H1 (cell line): ENCODE measurements around the gene CD200. TPM values are rescaled to one million over a fixed set of nuclear protein-coding genes. Genes with fewer than 3 reads are reported as not detected.

ENCODE experiments used
- CTCF ChIA-PET: fragments of 300-600 bp; sonication (Branson Sonifier 250); formaldehyde crosslinking; loops from one replicate; lab custom pipeline; 2021; ENCODE audit not compliant: partially characterized antibody; lab: Charles Lee
- POLR2A ChIA-PET: fragments of 300-600 bp; sonication (Branson Sonifier 250); formaldehyde crosslinking; loops from one replicate; lab custom pipeline; 2021; ENCODE audit warnings: inconsistent platforms; ENCODE audit not compliant: partially characterized antibody; lab: Charles Lee
- DNase-seq, 2 experiments: peaks; one replicate each; pipeline versions ENCODE4 v3.0.0 to v3.0.0-alpha.2; 2010 to 2022; ENCODE audit warnings: low spot score in 2 of 2, low read depth in 1 of 2, mixed read lengths in 1 of 2
- FAIRE-seq: peaks from 2 replicates; lab custom pipeline; 2011; peaks lifted over from hg19 to GRCh38; lab: Jason Lieb, UNC
- H2AFZ ChIP-seq: 2 replicates; pipeline ENCODE4 v1.8.1; 2012; ENCODE audit warnings: low read length, inconsistent platforms
- H2AK5ac ChIP-seq: 2 replicates; pipeline ENCODE4 v1.6.1; 2013; ENCODE audit warnings: low read depth, low read length
- H2BK120ac ChIP-seq: replicated peaks from 2 replicates; pipeline ENCODE3; 2013; ENCODE audit warnings: low read depth, low read length, inconsistent platforms
- H2BK12ac ChIP-seq: 2 replicates; pipeline ENCODE4 v1.6.1; 2013; ENCODE audit warnings: low read depth, low read length
- H2BK15ac ChIP-seq: 2 replicates; pipeline ENCODE4 v1.6.1; 2013; ENCODE audit warnings: low read length
- H2BK20ac ChIP-seq: 2 replicates; pipeline ENCODE4 v1.6.1; 2013; ENCODE audit warnings: low read length
- H2BK5ac ChIP-seq: 2 replicates; pipeline ENCODE4 v1.6.1; 2013; ENCODE audit warnings: low read depth, low read length
- H3K14ac ChIP-seq: 2 replicates; pipeline ENCODE4 v1.6.1; 2013; ENCODE audit warnings: inconsistent platforms; ENCODE audit not compliant: insufficient read length
- H3K18ac ChIP-seq: 2 replicates; pipeline ENCODE4 v1.6.1; 2013; ENCODE audit warnings: low read length; ENCODE audit errors: extremely low read depth
- H3K23ac ChIP-seq: 2 replicates; pipeline ENCODE4 v1.6.1; 2013; ENCODE audit warnings: inconsistent platforms; ENCODE audit not compliant: insufficient read length
- H3K23me2 ChIP-seq: 2 replicates; pipeline ENCODE4 v1.6.1; 2013; ENCODE audit warnings: low read depth, low read length
- H3K27ac ChIP-seq: 2 replicates; pipeline ENCODE4 v1.6.1; 2011; ENCODE audit warnings: low read depth, low read length, inconsistent platforms
- H3K27me3 ChIP-seq, 4 experiments: replicated peaks in 1 of 4; 1 replicate in 1 of 4; 2 replicates in 3 of 4; pipeline versions ENCODE4 v1.6.1 to v1.8.1; 2011 to 2013; ENCODE audit warnings: low read length in 3 of 4, mild to moderate bottlenecking in 3 of 4, inconsistent platforms in 2 of 4, mixed read lengths in 2 of 4, moderate library complexity in 1 of 4; ENCODE audit not compliant: control insufficient read depth in 3 of 4, insufficient read depth in 3 of 4; ENCODE audit errors: extremely low read depth in 1 of 4
- H3K36me3 ChIP-seq, 4 experiments: 2 replicates each; pipeline versions ENCODE4 v1.6.1 to v1.8.1; 2011 to 2013; ENCODE audit warnings: mild to moderate bottlenecking in 4 of 4, low read length in 3 of 4, moderate library complexity in 2 of 4, control low read depth in 1 of 4, inconsistent platforms in 1 of 4; ENCODE audit not compliant: insufficient read depth in 4 of 4, control insufficient read depth in 2 of 4
- H3K4ac ChIP-seq: replicated peaks from 2 replicates; pipeline ENCODE3; 2013; ENCODE audit warnings: low read length, low read depth, mixed read lengths, inconsistent platforms; ENCODE audit not compliant: insufficient read length
- H3K4me1 ChIP-seq, 4 experiments: replicated peaks in 1 of 4; 1 replicate in 1 of 4; 2 replicates in 3 of 4; pipeline versions ENCODE4 v1.6.1 to v1.8.1; 2011 to 2013; ENCODE audit warnings: low read length in 3 of 4, inconsistent platforms in 2 of 4, mixed read lengths in 1 of 4; ENCODE audit not compliant: insufficient read depth in 4 of 4, control insufficient read depth in 3 of 4
- H3K4me2 ChIP-seq, 2 experiments: 2 replicates each; pipeline versions ENCODE4 v1.6.1 to v1.8.1; 2011 to 2013; ENCODE audit warnings: low read depth in 2 of 2, low read length in 2 of 2, control low read depth in 1 of 2, inconsistent platforms in 1 of 2, mild to moderate bottlenecking in 1 of 2; ENCODE audit not compliant: insufficient read depth in 1 of 2
- H3K4me3 ChIP-seq, 4 experiments: fragments of 200-600, 300-600 bp in 1 of 4; sonication (generic), shearing (Covaris generic), sonication (Bioruptor Twin) in 1 of 4; 2 replicates each; pipeline versions ENCODE4 v1.5.1 to v1.8.1; 2011 to 2016; ENCODE audit warnings: low read length in 4 of 4, low read depth in 3 of 4, control low read depth in 2 of 4, inconsistent platforms in 2 of 4, mild to moderate bottlenecking in 2 of 4, mixed read lengths in 1 of 4, moderate library complexity in 1 of 4; ENCODE audit not compliant: insufficient read depth in 2 of 4; ENCODE audit errors: extremely low read depth in 1 of 4
- H3K56ac ChIP-seq: replicated peaks from 2 replicates; pipeline ENCODE3; 2013; ENCODE audit warnings: low read depth, mild to moderate bottlenecking, mixed read lengths, low read length, inconsistent platforms; ENCODE audit not compliant: insufficient read length
- H3K79me1 ChIP-seq: 2 replicates; pipeline ENCODE4 v1.6.1; 2013; ENCODE audit warnings: low read depth, low read length, control low read depth
- H3K79me2 ChIP-seq, 2 experiments: 2 replicates each; pipeline versions ENCODE4 v1.6.1 to v1.8.1; 2012 to 2013; ENCODE audit warnings: low read length in 2 of 2, mild to moderate bottlenecking in 2 of 2, inconsistent platforms in 1 of 2; ENCODE audit not compliant: insufficient read depth in 2 of 2, control insufficient read depth in 1 of 2
- H3K9ac ChIP-seq, 4 experiments: replicated peaks in 1 of 4; 1 replicate in 1 of 4; 2 replicates in 3 of 4; pipeline versions ENCODE4 v1.6.1 to v1.8.1; 2011 to 2013; ENCODE audit warnings: low read depth in 3 of 4, low read length in 3 of 4, control low read depth in 2 of 4, mild to moderate bottlenecking in 2 of 4, moderate library complexity in 2 of 4, inconsistent platforms in 1 of 4; ENCODE audit errors: extremely low read depth in 1 of 4
- H3K9me3 ChIP-seq, 2 experiments: 2 replicates each; pipeline versions ENCODE4 v1.6.1 to v1.8.1; 2012 to 2013; ENCODE audit warnings: mild to moderate bottlenecking in 2 of 2, moderate library complexity in 2 of 2, control low read depth in 1 of 2, inconsistent platforms in 1 of 2, low read depth in 1 of 2, low read length in 1 of 2, mixed read lengths in 1 of 2; ENCODE audit not compliant: insufficient read depth in 2 of 2
- H4K20me1 ChIP-seq, 2 experiments: replicated peaks in 1 of 2; 2 replicates each; pipeline versions ENCODE3 to v1.8.1; 2011 to 2013; ENCODE audit warnings: inconsistent platforms in 2 of 2, low read length in 2 of 2, mild to moderate bottlenecking in 1 of 2; ENCODE audit not compliant: insufficient read depth in 2 of 2, control insufficient read depth in 1 of 2
- H4K5ac ChIP-seq: 2 replicates; pipeline ENCODE4 v1.6.1; 2013; ENCODE audit warnings: low read length, low read depth, mixed read lengths, inconsistent platforms; ENCODE audit not compliant: insufficient read length
- H4K8ac ChIP-seq: 2 replicates; pipeline ENCODE4 v1.8.0; 2013; ENCODE audit warnings: mild to moderate bottlenecking, moderate library complexity, low read length, inconsistent platforms; ENCODE audit not compliant: insufficient read depth; ENCODE audit errors: extremely low read depth
- H4K91ac ChIP-seq: replicated peaks from 2 replicates; pipeline ENCODE3; 2013; ENCODE audit warnings: low read length, mixed read lengths, inconsistent platforms; ENCODE audit not compliant: insufficient read length
- HDAC2 ChIP-seq, 2 experiments: fragments of 300-600 bp in 1 of 2; sonication (generic) in 1 of 2; IDR thresholded peaks; 2 replicates each; pipeline ENCODE4 v1.6.1; 2011 to 2012; ENCODE audit warnings: low read depth in 2 of 2, low read length in 2 of 2, mild to moderate bottlenecking in 2 of 2, moderate library complexity in 2 of 2, borderline replicate concordance in 1 of 2, inconsistent platforms in 1 of 2
- RFX5 ChIP-seq: IDR thresholded peaks from 2 replicates; pipeline ENCODE4 v1.6.1; 2011; ENCODE audit warnings: low read depth, low read length, improper control_type of control experiment, borderline replicate concordance
- WGBS, 2 experiments: shearing (Covaris generic) in 1 of 2; methylation state at CpG; one replicate each; pipeline versions ENCODE4 v1.1.6 to v1.1.7; 2013 to 2015; ENCODE audit warnings: low lambda C conversion rate in 2 of 2, mixed read lengths in 2 of 2, inconsistent platforms in 1 of 2, low coverage in 1 of 2, missing lambda C conversion rate in 1 of 2; ENCODE audit not compliant: insufficient replicate concordance in 2 of 2, insufficient coverage in 1 of 2, insufficient read length in 1 of 2; ENCODE audit errors: extremely low coverage in 1 of 2, missing lambda C conversion rate in 1 of 2; 5-methylcytosine and 5-hydroxymethylcytosine counted together
- polyA plus RNA-seq, 7 experiments: library from polyadenylated mRNA; depleted of rRNA in 3 of 7; stranded (reverse) in 5 of 7; unstranded in 2 of 7; fragments of >200 nt in 5 of 7; fragments of 200-250 nt in 2 of 7; gene quantifications; 1 replicate in 5 of 7; 2 replicates in 1 of 7; 4 replicates in 1 of 7; pipeline versions ENCODE4 v1.2.1 to v1.2.3, GENCODE V29; 2011 to 2013; ENCODE audit warnings: missing spikeins in 2 of 7, mixed read lengths in 2 of 7
- total RNA-seq: library from RNA; stranded (reverse); fragmentation: NEBNext Ultra II Directional; extraction: Animal tissue kit (Norgen Biotek cat#: 25700); gene quantifications from 2 replicates; pipeline ENCODE4 v1.2.1, GENCODE V29; 2021
- TF ChIP-seq, protein P1 (sequence below), 3 experiments: IDR thresholded peaks; 1 replicate in 2 of 3; 2 replicates in 1 of 3; pipeline versions ENCODE4 v1.5.1 to v1.6.1; 2011; ENCODE audit warnings: low read length in 3 of 3, mild to moderate bottlenecking in 3 of 3, inconsistent platforms in 2 of 3, low read depth in 1 of 3, moderate library complexity in 1 of 3; ENCODE audit not compliant: insufficient read depth in 1 of 3; ENCODE audit errors: control extremely low read depth in 1 of 3
- TF ChIP-seq, protein P2 (sequence below): IDR thresholded peaks from 2 replicates; pipeline ENCODE4 v1.6.1; 2012; ENCODE audit warnings: inconsistent platforms

CD200 gene
- total and polyA plus RNA-seq, 2 of the 8 experiments (the other 6 are each of a cell fraction or from before 2014, with no cell fraction given), result 45.8 to 50.2 TPM

DNA sequence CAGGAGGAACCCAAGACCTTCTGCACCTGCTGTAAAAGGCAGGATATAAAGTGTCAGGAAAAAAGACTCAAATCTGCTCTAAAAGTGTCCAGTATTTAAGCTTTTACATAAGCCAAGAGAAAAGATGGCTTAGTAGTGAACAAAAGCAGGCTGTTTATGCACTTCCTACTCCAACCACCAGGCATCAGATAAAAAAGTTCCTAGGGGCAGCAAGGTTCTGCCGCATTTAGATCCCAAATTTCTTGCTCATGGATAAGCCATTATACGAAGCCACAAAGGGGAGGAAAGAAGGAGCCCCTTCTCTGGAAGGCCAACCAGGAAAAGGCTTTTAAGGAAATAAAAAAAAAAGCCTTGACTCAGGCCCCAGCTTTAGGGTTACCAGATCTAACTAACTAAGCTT is 28.3 kb upstream of the CD200 start:
- H4K8ac ChIP-seq, result no peak overlapping the region
- no peak overlapping the region for H3K23ac ChIP-seq
- H3K9me3 ChIP-seq, result no peaks in the 10 kb centered on the region; a peak in 1 of 4 replicates
- no peaks in the 10 kb centered on the region for H4K20me1 ChIP-seq
- H4K91ac ChIP-seq, result peak overlapping the region; percentile 81
- FAIRE-seq (peak; percentile 69), DNase-seq (no peak)
- peak overlapping the region; percentile 37; the same call in 1 of the 2 replicates for H2AFZ ChIP-seq
- H2AK5ac ChIP-seq, result peak overlapping the region; percentile 71; the same call in 1 of the 2 replicates
- H2BK12ac ChIP-seq, result peak overlapping the region; percentile 96
- CTCF ChIA-PET, result interaction anchor here (0.6 to 5.5 kb wide), 19 partner anchors 9 to 214 kb away, joined by 3 to 47 read pairs (median 4); partner anchors contain the start of genes CD200 and SLC9C1
- H3K9ac ChIP-seq, result no peak overlapping the region
- TF ChIP-seq, protein P1, sequence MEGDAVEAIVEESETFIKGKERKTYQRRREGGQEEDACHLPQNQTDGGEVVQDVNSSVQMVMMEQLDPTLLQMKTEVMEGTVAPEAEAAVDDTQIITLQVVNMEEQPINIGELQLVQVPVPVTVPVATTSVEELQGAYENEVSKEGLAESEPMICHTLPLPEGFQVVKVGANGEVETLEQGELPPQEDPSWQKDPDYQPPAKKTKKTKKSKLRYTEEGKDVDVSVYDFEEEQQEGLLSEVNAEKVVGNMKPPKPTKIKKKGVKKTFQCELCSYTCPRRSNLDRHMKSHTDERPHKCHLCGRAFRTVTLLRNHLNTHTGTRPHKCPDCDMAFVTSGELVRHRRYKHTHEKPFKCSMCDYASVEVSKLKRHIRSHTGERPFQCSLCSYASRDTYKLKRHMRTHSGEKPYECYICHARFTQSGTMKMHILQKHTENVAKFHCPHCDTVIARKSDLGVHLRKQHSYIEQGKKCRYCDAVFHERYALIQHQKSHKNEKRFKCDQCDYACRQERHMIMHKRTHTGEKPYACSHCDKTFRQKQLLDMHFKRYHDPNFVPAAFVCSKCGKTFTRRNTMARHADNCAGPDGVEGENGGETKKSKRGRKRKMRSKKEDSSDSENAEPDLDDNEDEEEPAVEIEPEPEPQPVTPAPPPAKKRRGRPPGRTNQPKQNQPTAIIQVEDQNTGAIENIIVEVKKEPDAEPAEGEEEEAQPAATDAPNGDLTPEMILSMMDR (IDR thresholded peaks at IDR 0.05; ENCODE audit: control extremely low read depth in 1 of 3, insufficient read depth in 1 of 3, low read depth in 1 of 3, low read length in 3 of 3), result peak in 2 of 3 experiments; percentile 14 to 32; a peak in 1 of 4 replicates
- TF ChIP-seq, protein P2, sequence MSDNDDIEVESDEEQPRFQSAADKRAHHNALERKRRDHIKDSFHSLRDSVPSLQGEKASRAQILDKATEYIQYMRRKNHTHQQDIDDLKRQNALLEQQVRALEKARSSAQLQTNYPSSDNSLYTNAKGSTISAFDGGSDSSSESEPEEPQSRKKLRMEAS, result no peak
- no peak for TF ChIP-seq HDAC2 (IDR thresholded peaks at IDR 0.05; ENCODE audit: borderline replicate concordance in 1 of 2, low read depth in 2 of 2, low read length in 2 of 2)
- no peak for TF ChIP-seq RFX5
- H4K5ac ChIP-seq, result peak overlapping the region; percentile 90
- H3K27me3 ChIP-seq, result no peaks in the 10 kb centered on the region
- H3K56ac ChIP-seq, result no peak overlapping the region
- H2BK15ac ChIP-seq, result no peak overlapping the region
- peak overlapping the region; percentile 99; the same call in 1 of the 2 replicates for H2BK5ac ChIP-seq
- no peak overlapping the region for H3K14ac ChIP-seq
- no peaks in the 10 kb centered on the region for H3K79me1 ChIP-seq
- H3K79me2 ChIP-seq, result no peaks in the 10 kb centered on the region
- peak overlapping the region; percentile 61 to 90; a peak in 2 of 4 replicates for H3K4me2 ChIP-seq
- H3K4me1 ChIP-seq, result peaks cover 20 to 27% (median 22%) of the 10 kb centered on the region in 4 experiments
- WGBS, 2 experiments, result 70% methylated on average over 2 of the region's 2 CpGs; no CpG with 5 or more reads in 1 of the 2 experiments
- H3K27ac ChIP-seq, result peak overlapping the region; percentile 80; the same call in 1 of the 2 replicates
- H3K23me2 ChIP-seq, result peaks cover 10% of the 10 kb centered on the region; the same call in 1 of the 2 replicates
- POLR2A ChIA-PET, result interaction anchor here (1.2 to 4.9 kb wide), 9 partner anchors 9 to 166 kb away, joined by 3 to 32 read pairs (median 7); partner anchors contain the start of genes CD200 and SLC9C1
- peak overlapping the region; percentile 98 for H2BK20ac ChIP-seq
- H3K4ac ChIP-seq, result peak overlapping the region; percentile 98
- peaks cover 0 to 2% (median 0%) of the 10 kb centered on the region in 4 experiments; a peak in 1 of 8 replicates for H3K36me3 ChIP-seq
- peak overlapping the region; percentile 38 for H3K18ac ChIP-seq
- H2BK120ac ChIP-seq, result peak overlapping the region; percentile 100
- H3K4me3 ChIP-seq, result no peak overlapping the region
